AG04449 (cell line): ENCODE data around the gene RIPOR3.

Source experiments
- CTCF ChIA-PET: fragments of 350-600 bp; formaldehyde crosslinking; extraction: SDS; loops from one replicate; lab custom pipeline; 2021; ENCODE audit warnings: antibody characterized with exemption; lab: Yijun Ruan, JAX
- POLR2A ChIA-PET: fragments of 400-600, 350-600 bp; formaldehyde crosslinking; extraction: SDS; loops from one replicate; lab custom pipeline; 2020; ENCODE audit warnings: antibody characterized with exemption, inconsistent platforms; lab: Yijun Ruan, JAX
- DNase-seq: peaks from one replicate; pipeline ENCODE4 v3.0.0-alpha.2; 2010; ENCODE audit warnings: low read depth, low spot score
- H3K4me3 ChIP-seq: 2 replicates; pipeline ENCODE4 v1.5.1; 2011; ENCODE audit warnings: low read depth, mild to moderate bottlenecking, control low read depth, low read length
- CTCF ChIP-seq: IDR thresholded peaks from one replicate; pipeline ENCODE4 v1.5.1; 2011; ENCODE audit warnings: mild to moderate bottlenecking, moderate library complexity, low read length, control low read depth, inconsistent platforms; ENCODE audit not compliant: insufficient read depth; ENCODE audit errors: missing control alignments

RIPOR3 gene

GRCh38 chr20:50561379-50562078 is 129.8 kb downstream of the RIPOR3 start:
- ChIA-PET POLR2A (interaction anchor here (0.6 to 1.1 kb wide), 2 partner anchors 52 to 388 kb away, joined by 3 read pairs; partner anchors contain the start of gene PTPN1), CTCF (interaction anchor here (0.7 to 10.4 kb wide), 9 partner anchors 9 to 99 kb away, joined by 3 to 88 read pairs (median 3); no protein-coding TSS in a partner anchor)
- no peak overlapping the region; the same call in 1 of the 2 replicates for H3K4me3 ChIP-seq
- peak; percentile 87 for DNase-seq
- no peak for TF ChIP-seq CTCF

GRCh38 chr20:50560867-50561266 is 130.5 kb downstream of the RIPOR3 start:
- ChIA-PET POLR2A (interaction anchor here (1.1 kb wide), 1 partner anchor 51 kb away, joined by 3 read pairs; the partner anchor contains the start of gene PTPN1), CTCF (interaction anchor here (0.9 to 10.4 kb wide), 7 partner anchors 9 to 98 kb away, joined by 3 to 88 read pairs (median 4); no protein-coding TSS in a partner anchor)
- no peak overlapping the region for H3K4me3 ChIP-seq
- TF ChIP-seq CTCF = no peak
- DNase-seq = no peak

- ChIA-PET POLR2A (no interaction called here), CTCF (interaction anchor here (10.4 kb wide), 1 partner anchor 16 kb away, joined by 88 read pairs; no protein-coding TSS in a partner anchor)
- H3K4me3 ChIP-seq = no peak overlapping the region
- TF ChIP-seq CTCF = no peak
- DNase-seq = no peak
These were observed 131.3 kb downstream of the RIPOR3 start for GRCh38 chr20:50559856-50560638.

- POLR2A ChIA-PET = no interaction called here
- CTCF ChIA-PET = interaction anchor here (0.9 to 10.4 kb wide), 2 partner anchors 9 to 16 kb away, joined by 4 to 88 read pairs; no protein-coding TSS in a partner anchor
- DNase-seq = no peak
- no peak overlapping the region for H3K4me3 ChIP-seq
- TF ChIP-seq CTCF = no peak
These were observed 132.2 kb downstream of the RIPOR3 start for GRCh38 chr20:50559149-50559548.

- ChIA-PET POLR2A (no interaction called here), CTCF (interaction anchor here (1.0 to 10.4 kb wide), 3 partner anchors 17 to 54 kb away, joined by 3 to 88 read pairs (median 5); no protein-coding TSS in a partner anchor)
- TF ChIP-seq CTCF = no peak
- no peak overlapping the region for H3K4me3 ChIP-seq
- peak; percentile 34 for DNase-seq
These were observed 132.8 kb downstream of the RIPOR3 start for GRCh38 chr20:50558483-50558925.
